B cell (primary cell): ENCODE measurements around the gene SLC25A26.

Experiments
- EZH2 ChIP-seq: IDR thresholded peaks from 2 replicates; pipeline ENCODE4 v1.6.1; 2012; ENCODE audit warnings: borderline replicate concordance, low read depth, mild to moderate bottlenecking, moderate library complexity, low read length; ENCODE audit not compliant: insufficient read depth, poor library complexity, severe bottlenecking
- TF ChIP-seq, protein P1 (sequence below): fragments of 200-600 bp; IDR thresholded peaks from one replicate; pipeline ENCODE4 v1.8.0; 2022; ENCODE audit warnings: antibody characterized with exemption, mild to moderate bottlenecking

DNA sequence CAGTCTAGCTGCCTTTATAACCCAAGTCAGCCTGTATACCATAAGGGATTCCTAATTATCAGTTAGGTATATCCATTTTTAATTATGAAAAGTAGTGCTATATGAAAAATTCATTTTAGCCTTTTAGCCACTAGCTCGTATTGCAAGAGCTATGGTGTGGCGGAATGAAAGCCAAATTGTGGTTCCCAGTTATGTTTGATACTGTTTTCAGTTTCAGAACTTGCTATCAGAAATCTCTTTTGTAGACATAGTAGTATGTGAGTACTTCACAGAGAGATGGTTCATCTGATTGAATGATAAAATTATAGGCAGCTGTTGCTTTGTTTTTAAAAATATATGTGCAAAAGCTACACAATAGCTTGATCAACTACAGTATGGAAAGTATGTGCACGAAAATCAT lies 134.6 kb downstream of the SLC25A26 start:
- TF ChIP-seq, protein P1, sequence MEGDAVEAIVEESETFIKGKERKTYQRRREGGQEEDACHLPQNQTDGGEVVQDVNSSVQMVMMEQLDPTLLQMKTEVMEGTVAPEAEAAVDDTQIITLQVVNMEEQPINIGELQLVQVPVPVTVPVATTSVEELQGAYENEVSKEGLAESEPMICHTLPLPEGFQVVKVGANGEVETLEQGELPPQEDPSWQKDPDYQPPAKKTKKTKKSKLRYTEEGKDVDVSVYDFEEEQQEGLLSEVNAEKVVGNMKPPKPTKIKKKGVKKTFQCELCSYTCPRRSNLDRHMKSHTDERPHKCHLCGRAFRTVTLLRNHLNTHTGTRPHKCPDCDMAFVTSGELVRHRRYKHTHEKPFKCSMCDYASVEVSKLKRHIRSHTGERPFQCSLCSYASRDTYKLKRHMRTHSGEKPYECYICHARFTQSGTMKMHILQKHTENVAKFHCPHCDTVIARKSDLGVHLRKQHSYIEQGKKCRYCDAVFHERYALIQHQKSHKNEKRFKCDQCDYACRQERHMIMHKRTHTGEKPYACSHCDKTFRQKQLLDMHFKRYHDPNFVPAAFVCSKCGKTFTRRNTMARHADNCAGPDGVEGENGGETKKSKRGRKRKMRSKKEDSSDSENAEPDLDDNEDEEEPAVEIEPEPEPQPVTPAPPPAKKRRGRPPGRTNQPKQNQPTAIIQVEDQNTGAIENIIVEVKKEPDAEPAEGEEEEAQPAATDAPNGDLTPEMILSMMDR: no peak
- TF ChIP-seq EZH2: no peak
